ENCODE results near the gene NOL3. TPM values are rescaled to one million over a fixed set of nuclear protein-coding genes. Genes with fewer than 3 reads are reported as not detected.

The NOL3 gene
- total and polyA plus RNA-seq, 2 of the 13 experiments (the other 11 are each of a cell fraction or from before 2014, with no cell fraction given) = 5.7 to 20.5 TPM

GRCh38 chr16:67210069-67210937 is 40.0 kb downstream of the NOL3 start (continued):
- TF ChIP-seq TRAFD1 (CRISPR knock-in tag; IDR thresholded peaks at IDR 0.05; ENCODE audit: borderline replicate concordance) (no peak), CSRNP1 (CRISPR knock-in tag; IDR thresholded peaks at IDR 0.05) (no peak; the same call in 1 of the 2 replicates), NFE2L1 (CRISPR knock-in tag; IDR thresholded peaks at IDR 0.05; ENCODE audit: borderline replicate concordance) (0 out of 2 replicates have a peak, but pooled peaks have one; percentile 18), THYN1 (CRISPR knock-in tag; IDR thresholded peaks at IDR 0.05; ENCODE audit: borderline replicate concordance, low read depth) (no peak), MAZ (IDR thresholded peaks at IDR 0.05; ENCODE audit: borderline replicate concordance, low read depth, low read length) (no peak), MAZ (CRISPR knock-in tag; IDR thresholded peaks at IDR 0.05; ENCODE audit: low read depth) (no peak), ZNF382 (CRISPR knock-in tag; IDR thresholded peaks at IDR 0.05; ENCODE audit: borderline replicate concordance) (no peak), POGK (CRISPR knock-in tag; conservative IDR thresholded peaks at IDR 0.05) (no peak), ZNF160 (CRISPR knock-in tag; IDR thresholded peaks at IDR 0.05) (no peak), HNRNPLL (IDR thresholded peaks at IDR 0.05; ENCODE audit: low read depth, low read length, poor library complexity, severe bottlenecking) (peak; percentile 45), ZNF235 (CRISPR knock-in tag; IDR thresholded peaks at IDR 0.05; ENCODE audit: borderline replicate concordance) (no peak), PHB2 (IDR thresholded peaks at IDR 0.05; ENCODE audit: partially characterized antibody) (no peak), ARNTL (CRISPR knock-in tag; IDR thresholded peaks at IDR 0.05) (no peak), ZNF772 (CRISPR knock-in tag; IDR thresholded peaks at IDR 0.05) (no peak), GPN1 (CRISPR knock-in tag; IDR thresholded peaks at IDR 0.05; ENCODE audit: borderline replicate concordance) (no peak), ZNF850 (CRISPR knock-in tag; conservative IDR thresholded peaks at IDR 0.05) (no peak), NPAS2 (CRISPR knock-in tag; IDR thresholded peaks at IDR 0.05; ENCODE audit: borderline replicate concordance) (no peak), ZBTB43 (CRISPR knock-in tag; conservative IDR thresholded peaks at IDR 0.05) (no peak), ZBTB49 (CRISPR knock-in tag; IDR thresholded peaks at IDR 0.05; ENCODE audit: borderline replicate concordance) (no peak)
